ENCODE results near the gene ITGAL. TPM values are rescaled to one million over a fixed set of nuclear protein-coding genes. Genes with fewer than 3 reads are reported as not detected.

Gene ITGAL
- total and polyA plus RNA-seq, 2 donors (not counting 3 experiments of a cell fraction or from before 2014, with no cell fraction given) = not detected

DNA sequence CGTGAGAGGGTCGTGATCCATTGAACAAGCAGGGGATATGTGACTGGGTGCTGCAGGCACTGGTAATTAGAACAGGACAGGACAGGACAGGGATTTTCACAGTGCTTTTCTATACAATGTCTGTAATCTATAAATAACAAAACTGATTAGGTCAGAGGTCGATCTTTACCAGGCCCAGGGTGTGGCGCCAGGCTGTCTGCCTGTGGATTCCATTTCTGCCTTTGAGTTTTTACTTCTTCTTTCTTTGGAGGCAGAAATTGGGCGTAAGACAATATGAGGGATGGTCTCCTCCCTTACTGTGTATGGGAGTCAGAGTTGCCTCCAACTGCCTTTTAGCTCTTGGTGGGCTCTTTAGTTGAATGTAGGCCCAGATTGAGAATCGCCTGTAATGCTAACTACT is 87.1 kb downstream of the ITGAL start:
- ChIA-PET POLR2A (no interaction called here), CTCF (no interaction called here)
- no peak for FAIRE-seq
- no peak for DNase-seq (ENCODE audit: low read depth, low spot score)
- no peak overlapping the region for H3K27ac ChIP-seq (ENCODE audit: insufficient read depth, low read depth, low read length)
- intact Hi-C loops (cut with micrococcal nuclease) = no loop called here
- BruUV-seq (replicated peaks) = no TSS peak
- no peak overlapping the region for H3K4me2 ChIP-seq (ENCODE audit: insufficient read depth, low read length)
- no peaks in the 10 kb centered on the region for H3K9me1 ChIP-seq (replicated peaks; ENCODE audit: control insufficient read depth, extremely low read depth, insufficient read depth, low read length)
- TF ChIP-seq, protein P1, sequence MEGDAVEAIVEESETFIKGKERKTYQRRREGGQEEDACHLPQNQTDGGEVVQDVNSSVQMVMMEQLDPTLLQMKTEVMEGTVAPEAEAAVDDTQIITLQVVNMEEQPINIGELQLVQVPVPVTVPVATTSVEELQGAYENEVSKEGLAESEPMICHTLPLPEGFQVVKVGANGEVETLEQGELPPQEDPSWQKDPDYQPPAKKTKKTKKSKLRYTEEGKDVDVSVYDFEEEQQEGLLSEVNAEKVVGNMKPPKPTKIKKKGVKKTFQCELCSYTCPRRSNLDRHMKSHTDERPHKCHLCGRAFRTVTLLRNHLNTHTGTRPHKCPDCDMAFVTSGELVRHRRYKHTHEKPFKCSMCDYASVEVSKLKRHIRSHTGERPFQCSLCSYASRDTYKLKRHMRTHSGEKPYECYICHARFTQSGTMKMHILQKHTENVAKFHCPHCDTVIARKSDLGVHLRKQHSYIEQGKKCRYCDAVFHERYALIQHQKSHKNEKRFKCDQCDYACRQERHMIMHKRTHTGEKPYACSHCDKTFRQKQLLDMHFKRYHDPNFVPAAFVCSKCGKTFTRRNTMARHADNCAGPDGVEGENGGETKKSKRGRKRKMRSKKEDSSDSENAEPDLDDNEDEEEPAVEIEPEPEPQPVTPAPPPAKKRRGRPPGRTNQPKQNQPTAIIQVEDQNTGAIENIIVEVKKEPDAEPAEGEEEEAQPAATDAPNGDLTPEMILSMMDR (IDR thresholded peaks at IDR 0.05; ENCODE audit: extremely low read depth in 1 of 2, insufficient read depth in 1 of 2, low read depth in 1 of 2, low read length in 2 of 2) = no peak
- TF ChIP-seq MYC (IDR thresholded peaks at IDR 0.05; ENCODE audit: low read depth, low read length) (no peak), POLR2A (IDR thresholded peaks at IDR 0.05; ENCODE audit: low read depth, low read length) (no peak), JUN (IDR thresholded peaks at IDR 0.05; ENCODE audit: borderline replicate concordance, insufficient read depth, insufficient read length, low read depth) (no peak), GATA2 (IDR thresholded peaks at IDR 0.05; ENCODE audit: insufficient read depth, insufficient read length, low read depth, low read length) (no peak), POLR2AphosphoS5 (IDR thresholded peaks at IDR 0.05; ENCODE audit: insufficient read depth, low read depth, low read length) (no peak), EZH2 (IDR thresholded peaks at IDR 0.05; ENCODE audit: borderline replicate concordance, low read depth, low read length, severe bottlenecking) (no peak), FOS (IDR thresholded peaks at IDR 0.05; ENCODE audit: borderline replicate concordance, insufficient read depth, low read length) (no peak)
- TF ChIP-seq, protein P2, sequence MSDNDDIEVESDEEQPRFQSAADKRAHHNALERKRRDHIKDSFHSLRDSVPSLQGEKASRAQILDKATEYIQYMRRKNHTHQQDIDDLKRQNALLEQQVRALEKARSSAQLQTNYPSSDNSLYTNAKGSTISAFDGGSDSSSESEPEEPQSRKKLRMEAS (IDR thresholded peaks at IDR 0.05; ENCODE audit: insufficient read depth, insufficient read length) = no peak
- no peak overlapping the region for H3K4me3 ChIP-seq (replicated peaks in 1 of 3; ENCODE audit: insufficient read depth in 1 of 3, low read depth in 1 of 3, low read length in 3 of 3)
- no peak overlapping the region for H2AFZ ChIP-seq (ENCODE audit: low read depth, low read length)
- H3K79me2 ChIP-seq (ENCODE audit: control insufficient read depth, insufficient read depth, low read length) = peaks cover 17% of the 10 kb centered on the region
- H3K36me3 ChIP-seq (ENCODE audit: control insufficient read depth in 2 of 2, extremely low read depth in 1 of 2, insufficient read depth in 2 of 2, low read length in 2 of 2) = peaks cover 3 to 9% of the 10 kb centered on the region in 2 experiments
- H3K9me3 ChIP-seq (replicated peaks; ENCODE audit: control insufficient read depth, insufficient read depth, low read length) = no peaks in the 10 kb centered on the region
- no peaks in the 10 kb centered on the region for H4K20me1 ChIP-seq (replicated peaks; ENCODE audit: control insufficient read depth, extremely low read depth, insufficient read depth, low read length)
- dilution Hi-C loops (cut with MboI; ENCODE audit: extremely low pct_ligation_motif_present, low sequenced_read_pairs) = no loop called here
- no peaks in the 10 kb centered on the region for H3K27me3 ChIP-seq (ENCODE audit: control insufficient read depth in 2 of 2, insufficient read depth in 2 of 2, low read length in 2 of 2)
- no peak overlapping the region for H3K9ac ChIP-seq (replicated peaks; ENCODE audit: extremely low read depth, insufficient read depth, low read length)
- peaks cover 11% of the 10 kb centered on the region for H3K4me1 ChIP-seq (ENCODE audit: control insufficient read depth, extremely low read depth, insufficient read depth, low read length)

Data from endothelial cell of umbilical vein (primary cell).